ENCODE data around the gene PAK5.

PAK5 gene

GRCh38 chr20:9884061-9884460, 45.2 kb upstream of the PAK5 start:
- no peak for TF ChIP-seq SIN3A (IDR thresholded peaks at IDR 0.05; ENCODE audit: borderline replicate concordance, insufficient read depth, low read length)
- TF ChIP-seq POLR2AphosphoS5 (IDR thresholded peaks at IDR 0.05; ENCODE audit: low read depth, low read length) = no peak
- no peak for TF ChIP-seq TAF1 (IDR thresholded peaks at IDR 0.05; ENCODE audit: borderline replicate concordance, insufficient read depth, low read length)
- no peak for TF ChIP-seq REST (IDR thresholded peaks at IDR 0.05; ENCODE audit: insufficient read depth in 1 of 2, low read depth in 2 of 2, low read length in 2 of 2)
- no peak for TF ChIP-seq FOXP2 (optimal IDR thresholded peaks at IDR 0.05; ENCODE audit: borderline replicate concordance, extremely low read depth, extremely low read length, insufficient read depth)

GRCh38 chr20:9877932-9878495, 39.1 kb upstream of the PAK5 start:
- no peak for TF ChIP-seq POLR2AphosphoS5 (IDR thresholded peaks at IDR 0.05; ENCODE audit: low read depth, low read length)
- TF ChIP-seq TAF1 (IDR thresholded peaks at IDR 0.05; ENCODE audit: borderline replicate concordance, insufficient read depth, low read length) = no peak
- no peak for TF ChIP-seq FOXP2 (optimal IDR thresholded peaks at IDR 0.05; ENCODE audit: borderline replicate concordance, extremely low read depth, extremely low read length, insufficient read depth)
- no peak for TF ChIP-seq REST (IDR thresholded peaks at IDR 0.05; ENCODE audit: insufficient read depth in 1 of 2, low read depth in 2 of 2, low read length in 2 of 2)
- no peak for TF ChIP-seq SIN3A (IDR thresholded peaks at IDR 0.05; ENCODE audit: borderline replicate concordance, insufficient read depth, low read length)

- no peak for TF ChIP-seq POLR2AphosphoS5 (IDR thresholded peaks at IDR 0.05; ENCODE audit: low read depth, low read length)
- TF ChIP-seq SIN3A (IDR thresholded peaks at IDR 0.05; ENCODE audit: borderline replicate concordance, insufficient read depth, low read length) = no peak
- TF ChIP-seq FOXP2 (optimal IDR thresholded peaks at IDR 0.05; ENCODE audit: borderline replicate concordance, extremely low read depth, extremely low read length, insufficient read depth) = no peak
- no peak for TF ChIP-seq TAF1 (IDR thresholded peaks at IDR 0.05; ENCODE audit: borderline replicate concordance, insufficient read depth, low read length)
- TF ChIP-seq REST (IDR thresholded peaks at IDR 0.05; ENCODE audit: insufficient read depth in 1 of 2, low read depth in 2 of 2, low read length in 2 of 2) = no peak
These were observed 28.5 kb upstream of the PAK5 start for GRCh38 chr20:9867196-9867980.

- TF ChIP-seq REST (IDR thresholded peaks at IDR 0.05; ENCODE audit: insufficient read depth in 1 of 2, low read depth in 2 of 2, low read length in 2 of 2) = no peak
- no peak for TF ChIP-seq POLR2AphosphoS5 (IDR thresholded peaks at IDR 0.05; ENCODE audit: low read depth, low read length)
- TF ChIP-seq FOXP2 (optimal IDR thresholded peaks at IDR 0.05; ENCODE audit: borderline replicate concordance, extremely low read depth, extremely low read length, insufficient read depth) = no peak
- TF ChIP-seq TAF1 (IDR thresholded peaks at IDR 0.05; ENCODE audit: borderline replicate concordance, insufficient read depth, low read length) = no peak
- no peak for TF ChIP-seq SIN3A (IDR thresholded peaks at IDR 0.05; ENCODE audit: borderline replicate concordance, insufficient read depth, low read length)
These were observed 13.7 kb upstream of the PAK5 start for GRCh38 chr20:9852566-9852965.

Data from PFSK-1 (cell line).